Choroid plexus epithelial cell (primary cell): ENCODE results near the gene BORA.

ENCODE experiments used
- DNase-seq: peaks from one replicate; pipeline ENCODE4 v3.0.0-alpha.2; 2010; ENCODE audit warnings: low read depth
- H3K4me3 ChIP-seq: 2 replicates; pipeline ENCODE4 v1.5.1; 2011; ENCODE audit warnings: low read depth, mild to moderate bottlenecking, control low read depth, low read length, moderate library complexity
- TF ChIP-seq, protein P1 (sequence below): conservative IDR thresholded peaks from 2 replicates; pipeline ENCODE4 v1.5.1; 2011; ENCODE audit warnings: low read depth, mild to moderate bottlenecking, control low read depth, inconsistent platforms, low read length, moderate library complexity

BORA gene

DNA sequence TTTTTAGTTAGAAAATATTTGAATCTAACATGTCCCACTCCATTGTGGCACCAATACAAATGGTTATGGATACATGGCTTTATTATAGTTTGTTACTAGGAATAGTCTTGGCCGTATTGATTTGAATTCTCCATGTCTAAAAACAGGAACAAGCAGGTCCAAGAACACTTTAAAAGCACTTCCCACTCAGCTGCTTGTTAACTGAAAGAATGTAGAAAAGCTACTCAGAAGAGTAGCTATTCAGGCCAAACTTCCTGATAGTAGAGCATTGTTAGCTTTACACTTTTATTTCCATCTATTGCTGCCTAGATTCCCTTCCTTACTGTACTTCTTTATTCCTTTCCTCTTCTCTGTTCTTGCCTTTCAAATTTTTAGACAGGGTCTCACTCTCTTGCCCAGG lies 61.1 kb downstream of the BORA start:
- no peak for DNase-seq
- H3K4me3 ChIP-seq = no peak overlapping the region
- TF ChIP-seq, protein P1, sequence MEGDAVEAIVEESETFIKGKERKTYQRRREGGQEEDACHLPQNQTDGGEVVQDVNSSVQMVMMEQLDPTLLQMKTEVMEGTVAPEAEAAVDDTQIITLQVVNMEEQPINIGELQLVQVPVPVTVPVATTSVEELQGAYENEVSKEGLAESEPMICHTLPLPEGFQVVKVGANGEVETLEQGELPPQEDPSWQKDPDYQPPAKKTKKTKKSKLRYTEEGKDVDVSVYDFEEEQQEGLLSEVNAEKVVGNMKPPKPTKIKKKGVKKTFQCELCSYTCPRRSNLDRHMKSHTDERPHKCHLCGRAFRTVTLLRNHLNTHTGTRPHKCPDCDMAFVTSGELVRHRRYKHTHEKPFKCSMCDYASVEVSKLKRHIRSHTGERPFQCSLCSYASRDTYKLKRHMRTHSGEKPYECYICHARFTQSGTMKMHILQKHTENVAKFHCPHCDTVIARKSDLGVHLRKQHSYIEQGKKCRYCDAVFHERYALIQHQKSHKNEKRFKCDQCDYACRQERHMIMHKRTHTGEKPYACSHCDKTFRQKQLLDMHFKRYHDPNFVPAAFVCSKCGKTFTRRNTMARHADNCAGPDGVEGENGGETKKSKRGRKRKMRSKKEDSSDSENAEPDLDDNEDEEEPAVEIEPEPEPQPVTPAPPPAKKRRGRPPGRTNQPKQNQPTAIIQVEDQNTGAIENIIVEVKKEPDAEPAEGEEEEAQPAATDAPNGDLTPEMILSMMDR = no peak

DNA sequence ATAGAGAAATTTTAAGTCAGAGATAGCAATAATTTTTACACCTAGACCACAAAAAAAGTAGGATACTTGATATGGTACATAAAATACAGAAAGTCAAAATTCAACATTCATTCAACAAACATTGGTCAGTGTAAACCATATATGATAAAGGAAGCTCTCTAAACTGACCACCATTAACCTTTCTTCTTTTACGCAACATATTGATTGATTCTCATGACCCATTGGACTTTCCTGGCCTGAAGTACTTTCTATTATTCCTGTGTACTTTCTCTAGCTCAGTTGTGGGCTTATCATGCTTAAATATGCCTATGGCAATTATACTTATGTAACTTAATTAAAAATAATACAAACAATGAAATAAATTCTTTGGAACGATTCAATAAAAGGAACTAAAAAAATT lies 64.9 kb downstream of the BORA start:
- no peak for DNase-seq
- TF ChIP-seq, protein P1 = no peak
- H3K4me3 ChIP-seq = no peak overlapping the region

DNA sequence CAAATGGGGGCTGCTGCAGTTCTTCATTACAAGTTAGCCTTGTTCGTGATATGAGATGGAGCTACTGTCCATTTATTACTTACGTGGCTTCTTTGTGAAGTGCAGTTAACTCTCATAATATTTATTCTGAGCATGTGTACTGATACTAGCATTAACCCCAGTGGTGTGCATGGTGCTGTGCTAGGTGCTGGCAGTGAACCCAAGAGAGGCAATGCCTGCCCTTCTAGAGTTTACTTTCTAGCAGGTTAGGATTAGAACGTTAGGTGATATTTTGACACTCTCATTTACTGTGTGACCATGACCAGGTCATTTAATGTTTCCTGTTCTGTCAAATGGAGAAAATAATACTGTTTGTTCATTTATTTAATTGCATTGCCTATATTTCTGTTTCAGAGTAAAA lies 71.1 kb downstream of the BORA start:
- TF ChIP-seq, protein P1 = no peak
- no peak for DNase-seq
- H3K4me3 ChIP-seq = no peak overlapping the region

DNA sequence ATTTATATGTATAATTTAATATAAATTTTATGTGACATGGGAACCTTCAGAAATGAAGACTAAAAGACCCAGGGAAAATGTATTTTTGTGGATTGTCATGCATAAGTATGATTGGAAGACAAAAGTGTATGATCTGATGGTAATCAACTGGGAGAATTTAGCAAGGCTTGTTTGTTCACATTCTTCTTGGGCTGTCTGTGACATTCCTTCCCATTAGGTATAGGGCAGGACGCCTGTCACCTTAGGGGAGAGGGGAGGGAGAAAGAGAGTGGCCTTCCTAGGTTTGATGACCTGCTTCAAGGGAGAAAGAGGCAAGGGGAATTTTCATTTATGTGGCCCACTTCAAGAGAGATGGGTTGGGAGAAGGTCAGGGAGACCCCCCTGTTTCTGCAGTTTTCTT lies 76.6 kb downstream of the BORA start:
- TF ChIP-seq, protein P1 = no peak
- H3K4me3 ChIP-seq = no peak overlapping the region
- no peak for DNase-seq
